COR-L47 (cell line): ENCODE results near the gene SNRPD3.
"Not testable (repeated sequence)": the region's sequence is repeated elsewhere in the genome, so short reads cannot be mapped to it uniquely, and the experiment has no call there.

ENCODE experiments used
- DNase-seq: peaks from one replicate; lab custom pipeline; 2025; lab: John Stamatoyannopoulos, UW

Gene SNRPD3

GRCh38 chr22:24592058-24592850 is 36.5 kb downstream of the SNRPD3 start:
- no peak for DNase-seq

- no peak for DNase-seq
These were observed 37.2 kb downstream of the SNRPD3 start, which contains the start of gene LRRC75B for GRCh38 chr22:24592851-24593558. LRRC75B (minus strand) TSS chr22:24593073; CDS start chr22:24593039, 34 bp downstream.

- DNase-seq, result not testable (repeated sequence)
These were observed 37.7 kb downstream of the SNRPD3 start for GRCh38 chr22:24593559-24593835.

- DNase-seq, result no peak
These were observed 38.2 kb downstream of the SNRPD3 start for GRCh38 chr22:24593836-24594568.

- DNase-seq, result no peak
These were observed 38.8 kb downstream of the SNRPD3 start for GRCh38 chr22:24594569-24595120.

- no peak for DNase-seq
These were observed 39.4 kb downstream of the SNRPD3 start for GRCh38 chr22:24595228-24595627.

- DNase-seq, result no peak
These were observed 40.1 kb downstream of the SNRPD3 start for GRCh38 chr22:24595863-24596262.

GRCh38 chr22:24597076-24597475 is 41.3 kb downstream of the SNRPD3 start:
- DNase-seq, result not testable (repeated sequence)

- DNase-seq, result no peak
These were observed 43.7 kb downstream of the SNRPD3 start for GRCh38 chr22:24599514-24599913.

GRCh38 chr22:24599958-24600715 is 44.3 kb downstream of the SNRPD3 start:
- DNase-seq, result not testable (repeated sequence)

GRCh38 chr22:24601217-24602104 is 45.7 kb downstream of the SNRPD3 start:
- DNase-seq, result no peak

GRCh38 chr22:24602105-24602749 is 46.4 kb downstream of the SNRPD3 start:
- DNase-seq, result not testable (repeated sequence)

- DNase-seq, result not testable (repeated sequence)
These were observed 47.3 kb downstream of the SNRPD3 start, which contains the start of gene GGT1 for GRCh38 chr22:24602847-24603769. GGT1 (plus strand) TSS chr22:24603193; CDS start chr22:24611082, 7,889 bp downstream.

GRCh38 chr22:24603770-24604629 is 48.2 kb downstream of the SNRPD3 start:
- DNase-seq, result not testable (repeated sequence)

GRCh38 chr22:24606340-24606739 is 50.5 kb downstream of the SNRPD3 start:
- DNase-seq, result not testable (repeated sequence)

- DNase-seq, result not testable (repeated sequence)
These were observed 51.7 kb downstream of the SNRPD3 start for GRCh38 chr22:24607429-24607983.

- not testable (repeated sequence) for DNase-seq
These were observed 52.5 kb downstream of the SNRPD3 start for GRCh38 chr22:24608327-24608726.
